ENCODE results near the gene S100Z. TPM values are rescaled to one million over a fixed set of nuclear protein-coding genes. Genes with fewer than 3 reads are reported as not detected.
"Not testable (repeated sequence)": the region's sequence is repeated elsewhere in the genome, so short reads cannot be mapped to it uniquely, and the experiment has no call there.

Gene S100Z
- total RNA-seq, 2 experiments from 2014 or later, result 2.5 to 3.2 TPM

GRCh38 chr5:76856800-76857199, 7.0 kb downstream of the S100Z start:
- ATAC-seq; H3K27me3 Mint-ChIP-seq (ENCODE audit: low read depth); POLR2A ChIA-PET; DNase-seq: not testable (repeated sequence)
- Mint-ChIP-seq H3K9me3 (ENCODE audit: insufficient read depth) (peaks cover 12% of the 10 kb centered on the region), H3K4me1 (ENCODE audit: low read depth) (peaks cover 47% of the 10 kb centered on the region), H3K36me3 (ENCODE audit: low read depth) (peaks cover 37% of the 10 kb centered on the region), H3K27ac (peak overlapping the region; percentile 94), H3K4me3 (peak overlapping the region; percentile 48)
- CTCF ChIA-PET, result interaction anchor here (0.6 to 0.9 kb wide), 3 partner anchors 9 to 220 kb away, joined by 3 read pairs; no protein-coding TSS in a partner anchor

GRCh38 chr5:76859591-76860247, 9.9 kb downstream of the S100Z start:
- Mint-ChIP-seq H3K27me3 (ENCODE audit: low read depth) (no peaks in the 10 kb centered on the region), H3K9me3 (ENCODE audit: insufficient read depth) (peaks cover 4% of the 10 kb centered on the region), H3K36me3 (ENCODE audit: low read depth) (peaks cover 22% of the 10 kb centered on the region), H3K4me1 (ENCODE audit: low read depth) (peaks cover 24% of the 10 kb centered on the region), H3K27ac (no peak overlapping the region), H3K4me3 (no peak overlapping the region)
- ChIA-PET CTCF (interaction anchor here (1.6 kb wide), 1 partner anchor 10 kb away, joined by 4 read pairs; the partner anchor contains the start of gene S100Z), POLR2A (no interaction called here)
- no peak for DNase-seq
- ATAC-seq, result no peak

GRCh38 chr5:76861612-76862011, 11.8 kb downstream of the S100Z start:
- Mint-ChIP-seq H3K4me1 (ENCODE audit: low read depth) (peaks cover 5% of the 10 kb centered on the region), H3K27me3 (ENCODE audit: low read depth) (no peaks in the 10 kb centered on the region), H3K27ac (no peak overlapping the region), H3K36me3 (ENCODE audit: low read depth) (peaks cover 4% of the 10 kb centered on the region), H3K4me3 (no peak overlapping the region), H3K9me3 (ENCODE audit: insufficient read depth) (peaks cover 2% of the 10 kb centered on the region)
- ChIA-PET CTCF (no interaction called here), POLR2A (no interaction called here)
- no peak for DNase-seq
- ATAC-seq, result no peak

- H3K36me3 Mint-ChIP-seq (ENCODE audit: low read depth), result no peaks in the 10 kb centered on the region
- ATAC-seq (no peak), DNase-seq (no peak)
- no peak overlapping the region for H3K4me3 Mint-ChIP-seq
- ChIA-PET POLR2A (no interaction called here), CTCF (interaction anchor here (0.6 kb wide), 1 partner anchor 11 kb away, joined by 3 read pairs; no protein-coding TSS in a partner anchor)
- H3K27ac Mint-ChIP-seq, result no peak overlapping the region
- no peaks in the 10 kb centered on the region for H3K27me3 Mint-ChIP-seq (ENCODE audit: low read depth)
- peaks cover 3% of the 10 kb centered on the region for H3K4me1 Mint-ChIP-seq (ENCODE audit: low read depth)
- H3K9me3 Mint-ChIP-seq (ENCODE audit: insufficient read depth), result no peaks in the 10 kb centered on the region
These were observed 13.2 kb downstream of the S100Z start for GRCh38 chr5:76863001-76863400.

GRCh38 chr5:76866503-76866902, 16.7 kb downstream of the S100Z start:
- Mint-ChIP-seq H3K4me1 (ENCODE audit: low read depth) (peaks cover 4% of the 10 kb centered on the region), H3K9me3 (ENCODE audit: insufficient read depth) (no peaks in the 10 kb centered on the region), H3K36me3 (ENCODE audit: low read depth) (no peaks in the 10 kb centered on the region), H3K27ac (no peak overlapping the region), H3K27me3 (ENCODE audit: low read depth) (no peaks in the 10 kb centered on the region), H3K4me3 (no peak overlapping the region)
- ATAC-seq (no peak), DNase-seq (no peak)
- ChIA-PET CTCF (interaction anchor here (1.4 kb wide), 1 partner anchor 212 kb away, joined by 3 read pairs; no protein-coding TSS in a partner anchor), POLR2A (no interaction called here)

GRCh38 chr5:76867038-76867437, 17.2 kb downstream of the S100Z start:
- Mint-ChIP-seq H3K27me3 (ENCODE audit: low read depth) (no peaks in the 10 kb centered on the region), H3K27ac (no peak overlapping the region), H3K4me3 (no peak overlapping the region), H3K36me3 (ENCODE audit: low read depth) (no peaks in the 10 kb centered on the region), H3K9me3 (ENCODE audit: insufficient read depth) (no peaks in the 10 kb centered on the region), H3K4me1 (ENCODE audit: low read depth) (peaks cover 4% of the 10 kb centered on the region)
- POLR2A ChIA-PET, result no interaction called here
- ATAC-seq, result no peak
- no peak for DNase-seq
- CTCF ChIA-PET, result interaction anchor here (0.9 to 2.2 kb wide), 7 partner anchors 11 to 625 kb away, joined by 3 to 12 read pairs (median 4); partner anchors contain the start of gene WDR41

- Mint-ChIP-seq H3K4me1 (ENCODE audit: low read depth) (peaks cover 4% of the 10 kb centered on the region), H3K9me3 (ENCODE audit: insufficient read depth) (no peaks in the 10 kb centered on the region), H3K36me3 (ENCODE audit: low read depth) (no peaks in the 10 kb centered on the region), H3K27me3 (ENCODE audit: low read depth) (no peaks in the 10 kb centered on the region), H3K4me3 (no peak overlapping the region), H3K27ac (no peak overlapping the region)
- peak; percentile 76 for ATAC-seq
- ChIA-PET CTCF (interaction anchor here (0.9 to 2.2 kb wide), 8 partner anchors 11 to 624 kb away, joined by 3 to 12 read pairs (median 4); partner anchors contain the start of gene WDR41), POLR2A (no interaction called here)
- DNase-seq, result peak; percentile 80
These were observed 18.2 kb downstream of the S100Z start for GRCh38 chr5:76867827-76868693.

- H3K27me3 Mint-ChIP-seq (ENCODE audit: low read depth), result peaks cover 2% of the 10 kb centered on the region
- H3K4me1 Mint-ChIP-seq (ENCODE audit: low read depth), result peaks cover 7% of the 10 kb centered on the region
- DNase-seq, result no peak
- ChIA-PET POLR2A (no interaction called here), CTCF (interaction anchor here (1.0 to 2.6 kb wide), 2 partner anchors 147 to 185 kb away, joined by 3 to 10 read pairs; no protein-coding TSS in a partner anchor)
- ATAC-seq, result no peak
- no peak overlapping the region for H3K4me3 Mint-ChIP-seq
- no peaks in the 10 kb centered on the region for H3K36me3 Mint-ChIP-seq (ENCODE audit: low read depth)
- H3K27ac Mint-ChIP-seq, result no peak overlapping the region
- H3K9me3 Mint-ChIP-seq (ENCODE audit: insufficient read depth), result no peaks in the 10 kb centered on the region
These were observed 20.2 kb downstream of the S100Z start for GRCh38 chr5:76870046-76870445.

- DNase-seq (no peak), ATAC-seq (no peak)
- ChIA-PET CTCF (interaction anchor here (0.8 kb wide), 1 partner anchor 13 kb away, joined by 3 read pairs; no protein-coding TSS in a partner anchor), POLR2A (interaction anchor here (0.6 kb wide), 1 partner anchor 181 kb away, joined by 3 read pairs; no protein-coding TSS in a partner anchor)
- H3K4me1 Mint-ChIP-seq (ENCODE audit: low read depth), result peaks cover 3% of the 10 kb centered on the region
- no peak overlapping the region for H3K4me3 Mint-ChIP-seq
- H3K9me3 Mint-ChIP-seq (ENCODE audit: insufficient read depth), result no peaks in the 10 kb centered on the region
- H3K27me3 Mint-ChIP-seq (ENCODE audit: low read depth), result peaks cover 2% of the 10 kb centered on the region
- no peak overlapping the region for H3K27ac Mint-ChIP-seq
- H3K36me3 Mint-ChIP-seq (ENCODE audit: low read depth), result no peaks in the 10 kb centered on the region
These were observed 24.3 kb downstream of the S100Z start for GRCh38 chr5:76874088-76874581.

- no peaks in the 10 kb centered on the region for H3K36me3 Mint-ChIP-seq (ENCODE audit: low read depth)
- no peak for DNase-seq
- POLR2A ChIA-PET, result no interaction called here
- CTCF ChIA-PET, result no interaction called here
- peaks cover 13% of the 10 kb centered on the region for H3K27me3 Mint-ChIP-seq (ENCODE audit: low read depth)
- ATAC-seq, result no peak
- H3K27ac Mint-ChIP-seq, result no peak overlapping the region
- H3K4me1 Mint-ChIP-seq (ENCODE audit: low read depth), result no peaks in the 10 kb centered on the region
- no peaks in the 10 kb centered on the region for H3K9me3 Mint-ChIP-seq (ENCODE audit: insufficient read depth)
- H3K4me3 Mint-ChIP-seq, result no peak overlapping the region
These were observed 39.0 kb downstream of the S100Z start for GRCh38 chr5:76888733-76889300.

- no peaks in the 10 kb centered on the region for H3K9me3 Mint-ChIP-seq (ENCODE audit: insufficient read depth)
- no peak overlapping the region for H3K4me3 Mint-ChIP-seq
- ChIA-PET POLR2A (no interaction called here), CTCF (no interaction called here)
- ATAC-seq (no peak), DNase-seq (no peak)
- no peak overlapping the region for H3K27ac Mint-ChIP-seq
- H3K36me3 Mint-ChIP-seq (ENCODE audit: low read depth), result no peaks in the 10 kb centered on the region
- no peaks in the 10 kb centered on the region for H3K4me1 Mint-ChIP-seq (ENCODE audit: low read depth)
- peaks cover 17% of the 10 kb centered on the region for H3K27me3 Mint-ChIP-seq (ENCODE audit: low read depth)
These were observed 43.5 kb downstream of the S100Z start for GRCh38 chr5:76893294-76893693.
